OCI-LY7 (cell line): ENCODE measurements around the gene ATP12A. TPM values are rescaled to one million over a fixed set of nuclear protein-coding genes. Genes with fewer than 3 reads are reported as not detected.

Source experiments
- BruUV-seq: library from RNA; stranded (reverse); fragments of 400-500 nt; replicated peaks from 2 replicates; lab custom pipeline; 2021; lab: Mats Ljungman, UMichigan
- CTCF ChIA-PET: fragments of 300-600 bp; sonication (Branson Sonifier 250); formaldehyde crosslinking; loops from one replicate; lab custom pipeline; 2022; ENCODE audit warnings: antibody characterized with exemption; ENCODE audit not compliant: unreplicated experiment; lab: Charles Lee
- POLR2A ChIA-PET: fragments of 300-600 bp; sonication (Branson Sonifier 250); formaldehyde crosslinking; loops from one replicate; lab custom pipeline; 2022; ENCODE audit warnings: antibody characterized with exemption; lab: Charles Lee
- DNase-seq: peaks from one replicate; pipeline ENCODE4 v3.0.0-alpha.2; 2015; ENCODE audit warnings: low spot score
- H2AFZ ChIP-seq: fragments of 200-600 bp; sonication (generic), shearing (Covaris generic); 2 replicates; pipeline ENCODE4 v1.6.1; 2014; ENCODE audit warnings: mild to moderate bottlenecking, antibody characterized with exemption, low read length, moderate library complexity
- H3K27ac ChIP-seq: fragments of 200-600 bp; sonication (generic); 2 replicates; pipeline ENCODE4 v1.5.1; 2014; ENCODE audit warnings: mixed run types, low read depth, mild to moderate bottlenecking, moderate library complexity, low read length, inconsistent platforms; ENCODE audit not compliant: poor library complexity, severe bottlenecking
- H3K36me3 ChIP-seq: fragments of 200-600 bp; sonication (generic); 2 replicates; pipeline ENCODE4 v1.6.1; 2014; ENCODE audit warnings: mild to moderate bottlenecking, antibody characterized with exemption, low read length, moderate library complexity, mixed read lengths; ENCODE audit not compliant: insufficient read depth
- H3K4me1 ChIP-seq: fragments of 200-600 bp; sonication (generic); 2 replicates; pipeline ENCODE4 v1.5.1; 2014; ENCODE audit warnings: mild to moderate bottlenecking, low read length; ENCODE audit not compliant: insufficient read depth, poor library complexity, severe bottlenecking
- H3K4me2 ChIP-seq: fragments of 200-600 bp; sonication (generic); 2 replicates; pipeline ENCODE4 v1.6.1; 2014; ENCODE audit warnings: mild to moderate bottlenecking, low read length
- H3K4me3 ChIP-seq: fragments of 200-600 bp; sonication (generic); 2 replicates; pipeline ENCODE4 v1.5.1; 2014; ENCODE audit warnings: mild to moderate bottlenecking, low read depth, low read length; ENCODE audit not compliant: poor library complexity, severe bottlenecking
- H3K79me2 ChIP-seq: fragments of 200-600 bp; sonication (generic); 2 replicates; pipeline ENCODE4 v1.6.1; 2016; ENCODE audit warnings: low read depth, mild to moderate bottlenecking, low read length, moderate library complexity, mixed read lengths; ENCODE audit not compliant: insufficient read depth
- H3K9me2 ChIP-seq: fragments of 200-600 bp; sonication (generic); 2 replicates; pipeline ENCODE4 v1.6.1; 2016; ENCODE audit warnings: mild to moderate bottlenecking, low read length, mixed read lengths; ENCODE audit not compliant: insufficient read depth
- H3K9me3 ChIP-seq: fragments of 200-600 bp; sonication (generic); 2 replicates; pipeline ENCODE4 v1.6.1; 2014; ENCODE audit warnings: mild to moderate bottlenecking, mixed run types, low read length, mixed read lengths
- H4K20me1 ChIP-seq: fragments of 200-600 bp; sonication (generic); 2 replicates; pipeline ENCODE4 v1.6.1; 2014; ENCODE audit warnings: mild to moderate bottlenecking, antibody characterized with exemption, low read length, moderate library complexity, mixed read lengths; ENCODE audit not compliant: insufficient read depth
- EZH2phosphoT487 ChIP-seq: fragments of 200-600 bp; sonication (generic); IDR thresholded peaks from 2 replicates; pipeline ENCODE4 v1.6.1; 2018; ENCODE audit warnings: low read depth, borderline replicate concordance, mild to moderate bottlenecking, mixed run types, antibody characterized with exemption, low read length, moderate library complexity, mixed read lengths
- intact Hi-C: fragments of 100-400 bp; cut with micrococcal nuclease; formaldehyde crosslinking; loops from one replicate; pipeline ENCODE4 v1.10.0; 2022; ENCODE audit not compliant: unreplicated experiment
- small RNA-seq: library from RNA; depleted of rRNA; stranded (forward); fragments of <200 nt; gene quantifications from one replicate; pipeline ENCODE3, GENCODE V24; 2014
- total RNA-seq, 2 experiments: library from RNA; depleted of rRNA in 1 of 2; stranded (reverse); fragments of >200 nt in 1 of 2; shearing (Covaris generic) in 1 of 2; gene quantifications; 2 replicates each; pipeline ENCODE4 v1.2.3, GENCODE V29; 2014 to 2022
- TF ChIP-seq, protein P1 (sequence below): fragments of 200-600 bp; sonication (generic); conservative IDR thresholded peaks from 2 replicates; pipeline ENCODE4 v1.5.1; 2014; ENCODE audit warnings: mild to moderate bottlenecking, antibody characterized with exemption, low read length, moderate library complexity, mixed read lengths

Gene ATP12A
- total RNA-seq, 2 experiments from 2014 or later: not detected

DNA sequence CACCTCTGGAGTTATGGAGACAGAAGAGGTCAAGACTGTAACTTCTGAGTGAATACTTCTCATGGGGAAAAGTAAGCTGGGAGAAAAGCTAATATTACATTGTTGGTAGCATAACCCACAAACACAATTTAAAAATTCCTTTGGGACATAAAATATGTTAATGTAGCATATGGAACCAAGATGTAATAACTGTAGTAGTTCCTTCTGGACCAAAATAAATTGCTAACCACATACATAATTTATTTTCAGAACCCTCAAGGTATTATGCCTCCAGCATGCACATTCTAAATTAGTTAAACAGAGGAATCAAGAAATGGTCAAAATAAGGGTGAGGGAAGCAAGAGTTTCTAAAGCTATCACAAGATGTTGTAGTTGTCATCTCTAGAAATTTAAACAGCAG lies 79.0 kb downstream of the ATP12A start:
- no peaks in the 10 kb centered on the region for H4K20me1 ChIP-seq
- intact Hi-C loops: no loop called here

More for the DNA sequence above, 79.0 kb downstream of the ATP12A start:
- H3K4me1 ChIP-seq: no peaks in the 10 kb centered on the region
- no peaks in the 10 kb centered on the region for H3K9me2 ChIP-seq
- no peak for TF ChIP-seq EZH2phosphoT487
- TF ChIP-seq, protein P1, sequence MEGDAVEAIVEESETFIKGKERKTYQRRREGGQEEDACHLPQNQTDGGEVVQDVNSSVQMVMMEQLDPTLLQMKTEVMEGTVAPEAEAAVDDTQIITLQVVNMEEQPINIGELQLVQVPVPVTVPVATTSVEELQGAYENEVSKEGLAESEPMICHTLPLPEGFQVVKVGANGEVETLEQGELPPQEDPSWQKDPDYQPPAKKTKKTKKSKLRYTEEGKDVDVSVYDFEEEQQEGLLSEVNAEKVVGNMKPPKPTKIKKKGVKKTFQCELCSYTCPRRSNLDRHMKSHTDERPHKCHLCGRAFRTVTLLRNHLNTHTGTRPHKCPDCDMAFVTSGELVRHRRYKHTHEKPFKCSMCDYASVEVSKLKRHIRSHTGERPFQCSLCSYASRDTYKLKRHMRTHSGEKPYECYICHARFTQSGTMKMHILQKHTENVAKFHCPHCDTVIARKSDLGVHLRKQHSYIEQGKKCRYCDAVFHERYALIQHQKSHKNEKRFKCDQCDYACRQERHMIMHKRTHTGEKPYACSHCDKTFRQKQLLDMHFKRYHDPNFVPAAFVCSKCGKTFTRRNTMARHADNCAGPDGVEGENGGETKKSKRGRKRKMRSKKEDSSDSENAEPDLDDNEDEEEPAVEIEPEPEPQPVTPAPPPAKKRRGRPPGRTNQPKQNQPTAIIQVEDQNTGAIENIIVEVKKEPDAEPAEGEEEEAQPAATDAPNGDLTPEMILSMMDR: no peak
- no TSS peak for BruUV-seq
- no peaks in the 10 kb centered on the region for H3K79me2 ChIP-seq
- H3K4me3 ChIP-seq: no peak overlapping the region
- no peaks in the 10 kb centered on the region for H3K9me3 ChIP-seq
- no peak for DNase-seq
- H2AFZ ChIP-seq: no peak overlapping the region
- no peaks in the 10 kb centered on the region for H3K36me3 ChIP-seq
- CTCF ChIA-PET: interaction anchor here (0.6 kb wide), 1 partner anchor 100 kb away, joined by 3 read pairs; no protein-coding TSS in a partner anchor
- POLR2A ChIA-PET: interaction anchor here (0.5 to 0.6 kb wide), 3 partner anchors 17 to 165 kb away, joined by 3 read pairs; no protein-coding TSS in a partner anchor
- no peak overlapping the region for H3K4me2 ChIP-seq
- H3K27ac ChIP-seq: no peak overlapping the region

Small RNA genes within 50 kb of the gene (small RNA-seq; reads per million reads assigned to genes)
- gene RNY1P7: not detected

Other genes starting within 250 kb of the ATP12A start
- 34.2 and 34.4 TPM in 2 replicates for gene PARP4, start 167.6 kb upstream of the ATP12A start, total RNA-seq (2014; rRNA removed; shearing (Covaris generic))
- 48.5 and 50.8 TPM in 2 replicates for gene PARP4, start 167.6 kb upstream of the ATP12A start, total RNA-seq (2022)
- not detected in 2 replicates for gene RNF17, start 83.8 kb downstream of the ATP12A start, total RNA-seq (2014; rRNA removed; shearing (Covaris generic))
- gene RNF17, start 83.8 kb downstream of the ATP12A start, total RNA-seq (2022): not detected in 2 replicates